ENCODE measurements around the gene MBP. TPM values are rescaled to one million over a fixed set of nuclear protein-coding genes. Genes with fewer than 3 reads are reported as not detected.

Gene MBP
- total and polyA plus RNA-seq, 2 of the 13 experiments (the other 11 are each of a cell fraction or from before 2014, with no cell fraction given): 5.0 to 8.5 TPM

DNA sequence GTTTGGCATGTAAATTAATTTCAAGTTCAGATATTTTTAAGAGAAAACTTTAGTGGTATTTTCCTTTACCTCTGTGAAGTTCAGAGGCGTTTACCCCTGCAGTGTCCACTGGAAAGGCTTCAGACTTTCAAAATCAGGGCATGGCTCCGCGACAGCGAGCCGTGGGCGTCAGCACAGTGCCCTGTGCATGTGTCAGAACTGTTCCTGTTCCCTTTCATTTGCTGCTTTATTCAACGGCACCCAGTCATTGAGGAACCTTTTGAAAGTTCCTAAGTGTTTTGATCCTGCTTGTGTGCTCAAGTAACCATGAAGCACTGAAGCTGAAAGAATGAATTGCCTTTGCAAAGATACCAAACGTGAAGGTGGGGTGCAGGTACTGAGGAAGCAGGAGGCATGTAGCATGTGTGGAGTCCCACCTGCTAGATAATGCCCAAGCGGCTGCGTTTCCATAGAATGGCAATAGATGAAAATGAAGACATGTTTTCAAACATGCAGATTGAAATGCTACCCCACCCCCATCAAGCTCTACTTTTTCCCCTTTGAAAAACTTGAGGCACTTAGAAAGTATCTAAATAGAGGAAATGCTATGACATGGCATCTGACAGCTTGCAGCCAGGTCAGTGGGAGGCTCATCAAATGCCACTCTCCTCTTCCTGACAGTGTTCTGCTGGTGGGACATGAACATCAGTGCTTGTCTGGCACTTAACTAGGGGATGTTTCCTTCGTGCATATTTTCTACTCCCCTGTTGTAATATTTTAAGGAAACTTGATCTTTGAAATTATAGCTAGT lies 161.6 kb downstream of the MBP start (continued):
- TF ChIP-seq, protein P1, sequence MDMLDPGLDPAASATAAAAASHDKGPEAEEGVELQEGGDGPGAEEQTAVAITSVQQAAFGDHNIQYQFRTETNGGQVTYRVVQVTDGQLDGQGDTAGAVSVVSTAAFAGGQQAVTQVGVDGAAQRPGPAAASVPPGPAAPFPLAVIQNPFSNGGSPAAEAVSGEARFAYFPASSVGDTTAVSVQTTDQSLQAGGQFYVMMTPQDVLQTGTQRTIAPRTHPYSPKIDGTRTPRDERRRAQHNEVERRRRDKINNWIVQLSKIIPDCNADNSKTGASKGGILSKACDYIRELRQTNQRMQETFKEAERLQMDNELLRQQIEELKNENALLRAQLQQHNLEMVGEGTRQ (IDR thresholded peaks at IDR 0.05; ENCODE audit: low read depth, low read length): no peak
- TF ChIP-seq, protein P1 (CRISPR knock-in tag; IDR thresholded peaks at IDR 0.05; ENCODE audit: borderline replicate concordance): no peak
- TF ChIP-seq, protein P2, sequence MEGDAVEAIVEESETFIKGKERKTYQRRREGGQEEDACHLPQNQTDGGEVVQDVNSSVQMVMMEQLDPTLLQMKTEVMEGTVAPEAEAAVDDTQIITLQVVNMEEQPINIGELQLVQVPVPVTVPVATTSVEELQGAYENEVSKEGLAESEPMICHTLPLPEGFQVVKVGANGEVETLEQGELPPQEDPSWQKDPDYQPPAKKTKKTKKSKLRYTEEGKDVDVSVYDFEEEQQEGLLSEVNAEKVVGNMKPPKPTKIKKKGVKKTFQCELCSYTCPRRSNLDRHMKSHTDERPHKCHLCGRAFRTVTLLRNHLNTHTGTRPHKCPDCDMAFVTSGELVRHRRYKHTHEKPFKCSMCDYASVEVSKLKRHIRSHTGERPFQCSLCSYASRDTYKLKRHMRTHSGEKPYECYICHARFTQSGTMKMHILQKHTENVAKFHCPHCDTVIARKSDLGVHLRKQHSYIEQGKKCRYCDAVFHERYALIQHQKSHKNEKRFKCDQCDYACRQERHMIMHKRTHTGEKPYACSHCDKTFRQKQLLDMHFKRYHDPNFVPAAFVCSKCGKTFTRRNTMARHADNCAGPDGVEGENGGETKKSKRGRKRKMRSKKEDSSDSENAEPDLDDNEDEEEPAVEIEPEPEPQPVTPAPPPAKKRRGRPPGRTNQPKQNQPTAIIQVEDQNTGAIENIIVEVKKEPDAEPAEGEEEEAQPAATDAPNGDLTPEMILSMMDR (CRISPR knock-in tag; IDR thresholded peaks at IDR 0.05): no peak

DNA sequence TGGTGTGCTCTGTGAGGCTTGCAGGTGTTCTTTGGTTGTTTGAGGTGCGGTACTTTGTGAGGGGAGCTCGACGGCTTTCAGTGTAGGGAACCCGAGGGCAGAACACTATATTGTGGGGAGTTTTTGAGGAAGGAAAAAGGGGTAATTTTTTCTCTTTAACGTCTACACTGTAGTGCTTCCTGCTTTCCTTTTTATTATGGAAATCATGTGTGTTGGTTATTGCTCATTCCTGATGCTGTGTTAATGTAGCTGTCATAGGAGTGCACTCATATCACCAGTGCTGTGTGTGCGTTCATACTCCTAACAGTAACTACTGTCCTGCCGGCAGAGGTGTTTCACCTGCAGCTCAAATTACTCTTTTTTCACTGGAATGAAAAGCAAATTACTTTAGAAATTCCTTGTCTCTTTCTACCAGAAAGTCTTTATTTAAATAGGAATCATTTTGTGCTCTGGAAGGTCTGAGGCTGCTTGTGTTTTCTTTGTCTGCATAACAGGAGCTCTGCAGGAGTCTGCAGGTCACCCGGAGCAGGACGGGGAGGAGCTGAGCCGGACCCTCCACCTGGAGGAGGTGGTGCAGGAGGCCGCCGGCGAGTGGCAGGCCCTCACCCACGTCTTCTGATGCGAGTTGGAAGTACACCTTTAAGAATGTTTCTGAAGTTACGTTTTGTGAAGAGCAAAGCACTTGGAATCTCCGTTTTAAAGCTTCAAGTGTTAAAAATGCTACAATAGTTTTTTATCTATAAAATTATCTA lies 164.7 kb downstream of the MBP start:
- H3K4me3 ChIP-seq (replicated peaks in 1 of 3; ENCODE audit: insufficient read depth in 1 of 3, low read depth in 2 of 3, low read length in 3 of 3): no peak overlapping the region
- H3K4me1 ChIP-seq (ENCODE audit: insufficient read depth, low read length): no peaks in the 10 kb centered on the region
- BruUV-seq (replicated peaks): no TSS peak
- intact Hi-C loops (cut with micrococcal nuclease; ENCODE audit: unreplicated experiment) (no loop called here), in situ Hi-C loops (cut with HindIII; ENCODE audit: extremely low pct_ligation_motif_present, low pct_unique_long_range_greater_than_20kb) (no loop called here)
- POLR2A ChIA-PET: no interaction called here
- FAIRE-seq (no peak), ATAC-seq (no peak), DNase-seq (ENCODE audit: low spot score) (no peak)
- no peaks in the 10 kb centered on the region for H3K79me2 ChIP-seq (ENCODE audit: insufficient read depth, low read length)
- H3K9ac ChIP-seq (ENCODE audit: insufficient read depth, low read depth, low read length): no peak overlapping the region
- no peak overlapping the region for H3K27ac ChIP-seq (ENCODE audit: extremely low read length, insufficient read depth, low read length)
- H3K4me2 ChIP-seq (ENCODE audit: low read depth, low read length): no peak overlapping the region
- no peaks in the 10 kb centered on the region for H3K27me3 ChIP-seq (ENCODE audit: control insufficient read depth in 1 of 2, insufficient read depth in 2 of 2, low read length in 2 of 2)
- 87% methylated on average over 17 of the region's 17 CpGs for WGBS (ENCODE audit: low lambda C conversion rate)
- CTCF ChIA-PET (ENCODE audit: low intra/inter-chr PET ratio, low total read pairs): no interaction called here
- H2AFZ ChIP-seq (ENCODE audit: low read length): no peak overlapping the region
- H4K20me1 ChIP-seq (ENCODE audit: insufficient read depth, low read length): no peaks in the 10 kb centered on the region
- peaks cover 0 to 8% of the 10 kb centered on the region in 2 experiments; a peak in 4 of 5 replicates for H3K36me3 ChIP-seq (replicated peaks in 1 of 2; ENCODE audit: control insufficient read depth in 1 of 2, insufficient read depth in 2 of 2, low read length in 2 of 2)
- H3K9me3 ChIP-seq (ENCODE audit: low read length): no peaks in the 10 kb centered on the region
- TF ChIP-seq, protein P3, sequence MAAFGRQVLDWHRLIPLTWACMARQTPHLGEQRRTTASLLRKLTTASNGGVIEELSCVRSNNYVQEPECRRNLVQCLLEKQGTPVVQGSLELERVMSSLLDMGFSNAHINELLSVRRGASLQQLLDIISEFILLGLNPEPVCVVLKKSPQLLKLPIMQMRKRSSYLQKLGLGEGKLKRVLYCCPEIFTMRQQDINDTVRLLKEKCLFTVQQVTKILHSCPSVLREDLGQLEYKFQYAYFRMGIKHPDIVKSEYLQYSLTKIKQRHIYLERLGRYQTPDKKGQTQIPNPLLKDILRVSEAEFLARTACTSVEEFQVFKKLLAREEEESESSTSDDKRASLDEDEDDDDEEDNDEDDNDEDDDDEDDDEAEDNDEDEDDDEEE (CRISPR knock-in tag; IDR thresholded peaks at IDR 0.05): no peak
- no peak for TF ChIP-seq ZMYM2 (CRISPR knock-in tag; IDR thresholded peaks at IDR 0.05)
- TF ChIP-seq, protein P4, sequence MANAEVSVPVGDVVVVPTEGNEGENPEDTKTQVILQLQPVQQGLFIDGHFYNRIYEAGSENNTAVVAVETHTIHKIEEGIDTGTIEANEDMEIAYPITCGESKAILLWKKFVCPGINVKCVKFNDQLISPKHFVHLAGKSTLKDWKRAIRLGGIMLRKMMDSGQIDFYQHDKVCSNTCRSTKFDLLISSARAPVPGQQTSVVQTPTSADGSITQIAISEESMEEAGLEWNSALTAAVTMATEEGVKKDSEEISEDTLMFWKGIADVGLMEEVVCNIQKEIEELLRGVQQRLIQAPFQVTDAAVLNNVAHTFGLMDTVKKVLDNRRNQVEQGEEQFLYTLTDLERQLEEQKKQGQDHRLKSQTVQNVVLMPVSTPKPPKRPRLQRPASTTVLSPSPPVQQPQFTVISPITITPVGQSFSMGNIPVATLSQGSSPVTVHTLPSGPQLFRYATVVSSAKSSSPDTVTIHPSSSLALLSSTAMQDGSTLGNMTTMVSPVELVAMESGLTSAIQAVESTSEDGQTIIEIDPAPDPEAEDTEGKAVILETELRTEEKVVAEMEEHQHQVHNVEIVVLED (CRISPR knock-in tag; IDR thresholded peaks at IDR 0.05; ENCODE audit: borderline replicate concordance): no peak
- TF ChIP-seq EEA1 (CRISPR knock-in tag; IDR thresholded peaks at IDR 0.05; ENCODE audit: borderline replicate concordance): no peak
- TF ChIP-seq ZNF703 (CRISPR knock-in tag; IDR thresholded peaks at IDR 0.05; ENCODE audit: borderline replicate concordance): no peak
- TF ChIP-seq, protein P5, sequence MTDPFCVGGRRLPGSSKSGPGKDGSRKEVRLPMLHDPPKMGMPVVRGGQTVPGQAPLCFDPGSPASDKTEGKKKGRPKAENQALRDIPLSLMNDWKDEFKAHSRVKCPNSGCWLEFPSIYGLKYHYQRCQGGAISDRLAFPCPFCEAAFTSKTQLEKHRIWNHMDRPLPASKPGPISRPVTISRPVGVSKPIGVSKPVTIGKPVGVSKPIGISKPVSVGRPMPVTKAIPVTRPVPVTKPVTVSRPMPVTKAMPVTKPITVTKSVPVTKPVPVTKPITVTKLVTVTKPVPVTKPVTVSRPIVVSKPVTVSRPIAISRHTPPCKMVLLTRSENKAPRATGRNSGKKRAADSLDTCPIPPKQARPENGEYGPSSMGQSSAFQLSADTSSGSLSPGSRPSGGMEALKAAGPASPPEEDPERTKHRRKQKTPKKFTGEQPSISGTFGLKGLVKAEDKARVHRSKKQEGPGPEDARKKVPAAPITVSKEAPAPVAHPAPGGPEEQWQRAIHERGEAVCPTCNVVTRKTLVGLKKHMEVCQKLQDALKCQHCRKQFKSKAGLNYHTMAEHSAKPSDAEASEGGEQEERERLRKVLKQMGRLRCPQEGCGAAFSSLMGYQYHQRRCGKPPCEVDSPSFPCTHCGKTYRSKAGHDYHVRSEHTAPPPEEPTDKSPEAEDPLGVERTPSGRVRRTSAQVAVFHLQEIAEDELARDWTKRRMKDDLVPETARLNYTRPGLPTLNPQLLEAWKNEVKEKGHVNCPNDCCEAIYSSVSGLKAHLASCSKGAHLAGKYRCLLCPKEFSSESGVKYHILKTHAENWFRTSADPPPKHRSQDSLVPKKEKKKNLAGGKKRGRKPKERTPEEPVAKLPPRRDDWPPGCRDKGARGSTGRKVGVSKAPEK (CRISPR knock-in tag; IDR thresholded peaks at IDR 0.05; ENCODE audit: borderline replicate concordance): no peak
- TF ChIP-seq AHR (CRISPR knock-in tag; IDR thresholded peaks at IDR 0.05): no peak

Measured in HepG2 (cell line).